Neural cell (in vitro differentiated cells): ENCODE results near the gene PLIN3. TPM values are rescaled to one million over a fixed set of nuclear protein-coding genes. Genes with fewer than 3 reads are reported as not detected.

Experiments used
- H2AFZ ChIP-seq: fragments of 200-600, 300-800 bp; sonication (generic), shearing (Covaris generic); 2 replicates; pipeline ENCODE4 v1.6.0; 2014; ENCODE audit warnings: low read depth, mild to moderate bottlenecking, antibody characterized with exemption, low read length, moderate library complexity
- H3F3A ChIP-seq: fragments of 200-600 bp; shearing (Covaris generic); 2 replicates; pipeline ENCODE4 v1.6.1; 2016; ENCODE audit warnings: mild to moderate bottlenecking, moderate library complexity, mixed read lengths, antibody characterized with exemption, low read length; ENCODE audit not compliant: insufficient read depth, poor library complexity, severe bottlenecking
- H3K27ac ChIP-seq: fragments of 200-600, 300-800 bp; sonication (generic), shearing (Covaris generic); 2 replicates; pipeline ENCODE4 v1.5.1; 2014; ENCODE audit warnings: mild to moderate bottlenecking, low read length, moderate library complexity
- H3K27me3 ChIP-seq: fragments of 300-800, 200-600 bp; sonication (generic), shearing (Covaris generic); 2 replicates; pipeline ENCODE4 v1.6.0; 2014; ENCODE audit warnings: mild to moderate bottlenecking, low read depth, low read length, moderate library complexity; ENCODE audit not compliant: insufficient read depth
- H3K36me3 ChIP-seq: fragments of 300-800, 200-600 bp; sonication (generic), shearing (Covaris generic); 2 replicates; pipeline ENCODE4 v1.5.1; 2014; ENCODE audit warnings: mild to moderate bottlenecking, antibody characterized with exemption, low read length, moderate library complexity; ENCODE audit not compliant: insufficient read depth
- H3K4me2 ChIP-seq: fragments of 300-800, 200-600 bp; sonication (generic), shearing (Covaris generic); 2 replicates; pipeline ENCODE4 v1.6.0; 2014; ENCODE audit warnings: mild to moderate bottlenecking, low read length
- H3K4me3 ChIP-seq: fragments of 300-800, 200-600 bp; sonication (generic), shearing (Covaris generic); 2 replicates; pipeline ENCODE4 v1.5.1; 2014; ENCODE audit warnings: mild to moderate bottlenecking, low read length, moderate library complexity
- H3K79me2 ChIP-seq: fragments of 200-600 bp; shearing (Covaris generic); replicated peaks from 2 replicates; pipeline ENCODE4 v1.6.0; 2014; ENCODE audit warnings: mild to moderate bottlenecking, low read length, moderate library complexity; ENCODE audit not compliant: insufficient read depth
- H3K9ac ChIP-seq: fragments of 300-800, 200-600 bp; sonication (generic), shearing (Covaris generic); 2 replicates; pipeline ENCODE4 v1.6.1; 2016; ENCODE audit warnings: mild to moderate bottlenecking, low read length, mixed read lengths
- H3K9me2 ChIP-seq: fragments of 200-600 bp; shearing (Covaris generic); 2 replicates; pipeline ENCODE4 v1.6.1; 2016; ENCODE audit warnings: mild to moderate bottlenecking, low read length, mixed read lengths; ENCODE audit not compliant: insufficient read depth
- H3K9me3 ChIP-seq: fragments of 200-600, 300-800 bp; sonication (generic), shearing (Covaris generic); 2 replicates; pipeline ENCODE4 v1.6.1; 2016; ENCODE audit warnings: mild to moderate bottlenecking, mixed run types, low read length, moderate library complexity, mixed read lengths
- H4K20me1 ChIP-seq: fragments of 200-600 bp; shearing (Covaris generic); 2 replicates; pipeline ENCODE4 v1.6.1; 2016; ENCODE audit warnings: mild to moderate bottlenecking, mixed run types; ENCODE audit not compliant: insufficient read depth
- CTCF ChIP-seq: fragments of 450-650 bp; IDR thresholded peaks from 2 replicates; pipeline ENCODE4 v1.5.1; 2014; ENCODE audit warnings: antibody characterized with exemption, mild to moderate bottlenecking, moderate library complexity; ENCODE audit not compliant: poor library complexity, severe bottlenecking
- EP300 ChIP-seq: fragments of 450-650 bp; conservative IDR thresholded peaks from 2 replicates; pipeline ENCODE4 v1.6.1; 2014; ENCODE audit warnings: antibody characterized with exemption, mild to moderate bottlenecking, moderate library complexity; ENCODE audit not compliant: poor library complexity, severe bottlenecking
- EZH2 ChIP-seq: fragments of 200-600, 300-800 bp; shearing (Covaris generic), sonication (generic); IDR thresholded peaks from 2 replicates; pipeline ENCODE4 v1.6.1; 2014; ENCODE audit warnings: antibody characterized with exemption, low read length, borderline replicate concordance, mild to moderate bottlenecking; ENCODE audit not compliant: insufficient read depth, poor library complexity, severe bottlenecking
- MXI1 ChIP-seq: fragments of 450-650 bp; conservative IDR thresholded peaks from 2 replicates; pipeline ENCODE4 v1.6.1; 2014; ENCODE audit warnings: antibody characterized with exemption, mild to moderate bottlenecking; ENCODE audit not compliant: poor library complexity, severe bottlenecking
- POLR2AphosphoS5 ChIP-seq: IDR thresholded peaks from 2 replicates; pipeline ENCODE4 v1.6.1; 2012
- RAD21 ChIP-seq: fragments of 450-650 bp; conservative IDR thresholded peaks from 2 replicates; pipeline ENCODE4 v1.6.1; 2014; ENCODE audit warnings: antibody characterized with exemption, mild to moderate bottlenecking, moderate library complexity
- REST ChIP-seq: IDR thresholded peaks from 2 replicates; pipeline ENCODE4 v1.6.1; 2012; ENCODE audit warnings: borderline replicate concordance
- SMC3 ChIP-seq: fragments of 450-650 bp; conservative IDR thresholded peaks from 2 replicates; pipeline ENCODE4 v1.6.1; 2014; ENCODE audit warnings: antibody characterized with exemption, mild to moderate bottlenecking, moderate library complexity; ENCODE audit not compliant: poor library complexity
- TAF1 ChIP-seq: IDR thresholded peaks from 2 replicates; pipeline ENCODE4 v1.6.1; 2012; ENCODE audit warnings: low read depth
- polyA plus RNA-seq: library from polyadenylated mRNA; depleted of rRNA; stranded (reverse); fragments of >200 nt; gene quantifications from 2 replicates; pipeline ENCODE4 v1.2.3, GENCODE V29; 2014

The PLIN3 gene
- polyA plus RNA-seq, 1 donor from 2014 or later: 0.71 TPM

- Histone ChIP-seq H4K20me1 (no peaks in the 10 kb centered on the region), H3K9me3 (no peaks in the 10 kb centered on the region), H3K27me3 (no peaks in the 10 kb centered on the region), H3K9me2 (no peaks in the 10 kb centered on the region), H3K27ac (no peak overlapping the region), H3K4me2 (no peak overlapping the region), H3K36me3 (no peaks in the 10 kb centered on the region), H3K4me3 (no peak overlapping the region), H3K79me2 (no peaks in the 10 kb centered on the region), H2AFZ (no peak overlapping the region), H3K9ac (no peak overlapping the region), H3F3A (no peaks in the 10 kb centered on the region)
- TF ChIP-seq POLR2AphosphoS5 (no peak), MXI1 (no peak), TAF1 (no peak), SMC3 (no peak), RAD21 (no peak), REST (no peak), EZH2 (no peak), EP300 (no peak), CTCF (no peak)
Observed at GRCh38 chr19:4816950-4817278, 50.6 kb downstream of the PLIN3 start.

- TF ChIP-seq SMC3: no peak
- no peak for TF ChIP-seq MXI1
- no peak for TF ChIP-seq POLR2AphosphoS5
- no peak for TF ChIP-seq CTCF
- TF ChIP-seq REST: no peak
- no peak for TF ChIP-seq EP300
- no peak for TF ChIP-seq RAD21
- TF ChIP-seq EZH2: no peak
- TF ChIP-seq TAF1: no peak
Observed at GRCh38 chr19:4816202-4816949, 51.1 kb downstream of the PLIN3 start.

More at GRCh38 chr19:4816202-4816949, 51.1 kb downstream of the PLIN3 start:
- H3K79me2 ChIP-seq: no peaks in the 10 kb centered on the region
- peak overlapping the region; percentile 30 for H2AFZ ChIP-seq
- no peak overlapping the region for H3K27ac ChIP-seq
- H3K27me3 ChIP-seq: no peaks in the 10 kb centered on the region
- no peak overlapping the region for H3K4me2 ChIP-seq
- no peaks in the 10 kb centered on the region for H3F3A ChIP-seq
- H3K36me3 ChIP-seq: no peaks in the 10 kb centered on the region
- H3K9me3 ChIP-seq: no peaks in the 10 kb centered on the region
- H3K9ac ChIP-seq: peak overlapping the region; percentile 2
- peak overlapping the region; percentile 56 for H3K4me3 ChIP-seq
- no peaks in the 10 kb centered on the region for H3K9me2 ChIP-seq
- H4K20me1 ChIP-seq: no peaks in the 10 kb centered on the region
